ENCODE data around the gene MDP1. TPM values are rescaled to one million over a fixed set of nuclear protein-coding genes. Genes with fewer than 3 reads are reported as not detected.
"Not testable (repeated sequence)": the region's sequence is repeated elsewhere in the genome, so short reads cannot be mapped to it uniquely, and the experiment has no call there.

The MDP1 gene
- total RNA-seq, 1 donor from 2014 or later, result 13.1 TPM

DNA sequence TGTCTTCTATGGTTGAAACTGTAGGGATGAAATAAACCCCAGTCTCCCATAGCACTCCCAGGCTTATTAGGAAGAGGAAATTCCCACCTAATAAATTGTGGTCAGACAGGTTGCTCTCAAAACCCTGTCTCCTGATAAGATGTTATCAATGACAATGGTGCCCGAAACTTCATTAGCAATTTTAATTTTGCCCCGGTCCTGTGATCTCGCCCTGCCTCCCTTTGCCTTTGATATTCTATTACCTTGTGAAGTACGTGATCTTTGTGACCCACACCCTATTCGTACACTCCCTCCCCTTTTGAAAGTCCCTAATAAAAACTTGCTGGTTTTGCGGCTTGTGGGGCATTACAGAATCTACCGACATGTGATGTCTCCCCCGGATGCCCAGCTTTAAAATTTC is 13.3 kb downstream of the MDP1 start:
- not testable (repeated sequence) for DNase-seq (ENCODE audit: low read depth, low spot score)

DNA sequence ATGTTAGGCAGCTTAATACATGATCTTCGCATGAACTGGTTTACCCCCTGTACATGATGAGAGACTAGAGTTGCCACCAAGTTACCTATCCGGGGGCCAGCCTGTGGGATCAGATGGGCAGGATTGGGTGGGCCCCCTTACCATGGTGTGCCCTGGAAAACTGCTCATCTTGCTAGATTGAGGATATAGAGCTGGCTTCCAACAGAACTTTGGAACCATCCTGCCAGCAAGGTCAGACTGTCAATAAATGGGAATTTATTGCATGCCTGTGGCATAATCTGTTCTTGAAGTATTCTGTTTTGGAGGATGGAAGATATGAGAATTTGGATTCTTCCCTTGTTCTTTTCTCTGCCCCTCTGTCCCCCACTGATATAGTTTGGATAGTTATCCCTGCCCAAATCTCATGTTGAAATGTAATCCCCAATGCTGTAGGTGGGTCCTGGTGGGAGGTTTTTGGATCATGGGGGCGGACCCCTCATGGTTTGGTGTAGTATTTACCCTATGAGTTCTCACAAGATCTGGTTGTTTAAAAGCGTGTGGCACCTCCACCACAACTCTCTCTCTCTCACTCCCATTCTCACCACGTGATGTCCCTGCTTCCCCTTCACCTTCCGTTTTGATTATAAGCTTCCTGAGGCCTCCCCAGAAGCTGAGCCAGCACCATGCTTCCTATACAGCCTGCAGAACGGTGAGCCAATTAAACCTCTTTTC is 16.9 kb downstream of the MDP1 start:
- no peak for DNase-seq (ENCODE audit: low read depth, low spot score)

DNA sequence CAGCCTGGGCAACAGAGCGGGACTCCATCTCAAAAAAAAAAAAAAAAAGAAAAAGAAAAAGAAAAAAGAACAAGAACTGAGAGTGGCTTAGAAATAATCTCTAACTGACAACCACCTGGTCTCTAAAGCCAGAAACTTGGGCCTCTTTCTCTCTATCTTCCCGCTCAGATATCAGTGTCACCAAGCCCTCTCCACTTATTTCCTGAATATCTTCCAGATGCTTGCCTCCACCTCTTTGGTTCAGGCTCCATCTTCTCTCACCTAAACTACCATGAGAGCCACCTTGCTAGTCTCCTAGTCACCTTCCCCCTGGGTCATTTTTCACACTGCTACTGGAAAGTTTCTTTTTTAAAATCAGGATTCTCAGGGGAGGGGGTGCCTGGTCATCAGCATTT is 18.8 kb downstream of the MDP1 start:
- no peak for DNase-seq (ENCODE audit: low read depth, low spot score)

DNA sequence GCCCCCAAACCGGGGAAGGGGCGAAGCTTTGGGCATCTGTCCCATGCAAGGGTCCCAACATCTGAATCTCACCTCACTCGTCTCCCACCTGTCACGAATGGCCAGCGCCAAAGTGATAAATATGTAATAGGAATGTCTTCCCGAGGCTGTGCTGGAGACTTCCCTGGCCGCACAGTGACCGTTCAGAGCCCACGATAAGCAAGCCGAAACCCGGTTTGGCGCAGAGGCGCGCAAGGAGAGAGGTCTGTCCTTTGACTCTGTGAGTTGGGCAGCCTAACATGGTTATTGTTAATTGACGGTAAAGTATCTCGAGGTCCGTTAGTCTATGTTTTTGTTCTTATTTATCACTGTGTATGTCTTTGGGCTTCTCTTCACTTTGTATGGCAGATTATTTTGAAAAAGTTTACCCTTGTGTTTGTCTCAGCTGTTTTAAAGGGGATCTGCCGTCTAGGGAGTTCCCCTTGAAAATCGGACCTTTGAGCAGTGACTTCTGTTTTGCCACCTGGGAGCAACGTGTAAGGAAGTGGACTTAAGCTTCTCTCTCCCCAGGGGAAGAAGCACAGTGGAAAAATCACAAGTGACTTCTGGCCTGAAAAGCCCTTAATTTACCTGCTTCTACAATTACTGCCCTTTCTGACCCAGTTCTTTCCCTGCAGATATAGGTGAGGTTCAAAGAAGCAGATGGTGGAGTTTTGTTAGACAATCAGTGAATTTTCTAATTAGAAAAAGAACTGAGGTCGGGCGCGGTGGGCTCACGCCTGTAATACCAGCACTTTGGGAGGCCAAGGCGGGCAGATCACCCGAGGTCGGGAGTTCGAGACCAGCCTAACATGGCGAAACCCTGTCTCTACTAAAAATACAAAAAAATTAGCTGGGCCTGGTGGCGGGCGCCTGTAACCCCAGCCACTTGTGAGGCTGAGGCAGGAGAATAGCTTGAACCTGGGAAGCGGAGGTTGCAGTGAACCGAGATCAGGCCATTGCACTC is 19.5 kb downstream of the MDP1 start:
- DNase-seq (ENCODE audit: low read depth, low spot score), result no peak

DNA sequence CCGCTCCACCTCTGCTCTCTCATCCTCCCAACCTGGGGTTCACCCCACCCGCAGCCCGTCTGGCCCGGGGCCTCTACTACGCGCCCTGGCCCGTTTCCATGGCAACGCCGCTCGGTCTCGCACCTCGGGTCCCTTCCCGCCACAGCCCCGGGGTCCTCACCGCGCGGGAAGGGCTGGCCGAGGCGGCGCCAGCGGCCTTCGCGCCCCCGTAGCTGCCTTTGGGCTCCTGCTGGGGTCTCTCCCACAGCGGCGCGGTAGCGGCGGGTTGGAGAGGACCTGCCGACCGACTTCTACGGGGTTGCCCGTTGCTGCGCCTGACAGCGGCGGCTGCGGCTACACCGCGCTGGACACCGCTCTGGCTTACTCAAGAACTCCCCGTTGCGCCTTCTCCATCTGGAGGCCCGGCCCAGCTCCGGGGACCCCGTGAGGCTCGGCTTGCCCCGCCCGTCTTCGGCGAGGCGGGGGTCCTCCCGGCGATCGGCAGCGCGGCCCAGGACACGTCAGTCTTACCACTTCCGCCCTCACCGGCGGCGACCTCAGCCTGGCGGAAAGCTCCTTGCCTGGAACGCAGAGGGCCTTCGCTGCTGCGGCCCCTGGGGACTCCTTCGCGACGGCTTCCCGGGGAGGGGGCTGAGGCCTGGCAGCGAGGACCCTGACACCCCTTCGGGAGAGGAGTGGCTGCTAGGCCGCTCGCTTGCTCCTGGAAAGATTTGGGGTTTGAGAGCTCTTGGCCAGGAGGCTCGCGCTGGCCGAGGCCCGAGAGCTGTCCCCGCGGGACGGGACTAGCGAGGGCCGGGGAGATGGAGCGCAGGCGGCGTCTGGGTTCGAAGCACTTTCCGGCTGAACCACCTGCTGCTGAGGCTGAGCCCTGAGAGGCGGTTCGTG is 20.4 kb downstream of the MDP1 start, which contains the start of gene TM9SF1:
Gene TM9SF1 (minus strand): TSS at position 256 of the 885 bp plus-strand sequence. CDS start 422 bp downstream, outside the sequence.
- peak; percentile 66 for DNase-seq (ENCODE audit: low read depth, low spot score)

DNA sequence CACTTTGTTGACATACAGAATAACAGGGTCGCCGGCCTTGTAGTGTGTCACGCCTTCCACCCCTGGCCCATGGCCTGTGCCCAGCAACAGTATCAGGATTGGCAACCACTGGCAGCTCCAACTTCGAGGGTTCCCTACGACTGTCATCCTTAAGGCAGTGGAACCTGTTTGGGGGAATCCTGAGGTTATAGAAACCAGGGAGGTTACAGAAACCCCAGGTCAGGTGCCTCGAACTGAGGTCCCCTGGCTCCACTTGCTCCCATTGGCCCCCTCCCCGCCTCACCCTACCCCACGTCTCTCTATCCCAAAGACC is 21.0 kb downstream of the MDP1 start:
- no peak for DNase-seq (ENCODE audit: low read depth, low spot score)

DNA sequence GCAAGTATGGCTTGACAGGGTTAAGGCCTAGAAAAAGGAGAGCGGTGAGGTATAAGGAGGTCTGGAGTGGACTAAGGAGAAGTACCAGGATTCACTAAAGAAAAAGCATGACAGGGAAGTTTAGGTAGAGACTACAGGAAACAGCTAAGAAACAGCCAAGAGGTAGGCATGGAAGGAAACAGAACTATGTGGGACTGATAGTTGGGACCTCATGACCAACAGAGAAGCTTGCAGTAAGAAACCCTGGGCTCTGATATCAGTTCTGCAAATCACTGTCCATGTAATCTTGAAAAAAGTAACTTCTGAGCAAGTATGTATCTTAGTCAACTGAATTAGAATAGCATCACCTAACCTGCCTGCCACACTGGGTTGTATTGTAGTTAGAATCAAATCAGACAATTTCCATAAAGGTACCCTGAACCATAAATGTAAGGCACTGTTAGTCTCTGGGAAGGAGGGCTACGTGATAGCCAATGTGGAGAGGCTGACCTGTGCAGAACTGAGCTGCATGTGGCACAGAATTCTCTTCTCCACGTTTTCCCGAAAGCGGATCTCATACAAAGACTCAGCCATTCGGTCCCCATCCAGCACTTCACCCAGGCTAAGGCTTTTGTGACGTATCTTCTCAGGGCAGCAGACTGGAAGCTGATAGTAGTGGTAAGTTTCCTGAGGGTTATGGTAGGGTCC is 21.5 kb downstream of the MDP1 start:
- DNase-seq (ENCODE audit: low read depth, low spot score), result no peak

DNA sequence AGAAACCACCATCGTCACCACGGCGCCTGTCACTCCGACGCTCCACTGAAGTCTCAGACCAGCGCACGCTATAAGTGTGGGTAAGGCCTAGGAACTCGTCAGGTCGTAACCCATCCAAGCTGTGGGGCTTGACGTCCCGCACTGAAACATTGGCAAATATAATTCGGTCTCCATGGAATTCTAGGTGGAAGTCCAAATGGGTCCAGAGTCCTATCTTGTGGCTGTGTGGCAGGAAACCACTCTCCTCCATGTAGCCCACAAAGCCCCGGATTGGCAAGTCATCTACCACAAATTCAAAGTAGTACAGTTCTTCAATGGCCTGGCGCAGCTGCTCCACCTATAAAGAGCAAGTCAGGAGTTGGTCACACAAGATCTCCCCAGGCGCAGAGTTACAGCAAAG is 22.9 kb downstream of the MDP1 start:
- DNase-seq (ENCODE audit: low read depth, low spot score), result no peak

DNA sequence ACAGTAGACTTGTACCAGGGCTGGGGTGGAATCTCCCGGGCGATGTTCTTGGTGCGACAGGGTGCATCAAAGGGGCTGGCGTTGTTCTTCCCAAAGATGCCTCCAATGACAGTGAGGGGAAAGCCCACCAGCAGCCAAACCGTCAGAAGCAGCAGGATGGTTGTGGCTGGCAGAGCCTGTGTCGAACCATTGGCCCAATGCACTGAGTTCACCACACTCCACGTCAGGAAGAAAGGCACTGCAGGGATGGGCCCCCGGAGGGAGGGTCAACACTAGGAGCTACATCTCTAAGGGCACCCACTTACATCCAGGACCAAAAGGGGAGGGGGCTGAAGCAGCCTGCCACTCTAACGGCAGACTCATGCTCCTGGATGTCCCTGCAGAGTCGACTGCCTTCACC is 25.4 kb downstream of the MDP1 start:
- DNase-seq (ENCODE audit: low read depth, low spot score), result no peak

DNA sequence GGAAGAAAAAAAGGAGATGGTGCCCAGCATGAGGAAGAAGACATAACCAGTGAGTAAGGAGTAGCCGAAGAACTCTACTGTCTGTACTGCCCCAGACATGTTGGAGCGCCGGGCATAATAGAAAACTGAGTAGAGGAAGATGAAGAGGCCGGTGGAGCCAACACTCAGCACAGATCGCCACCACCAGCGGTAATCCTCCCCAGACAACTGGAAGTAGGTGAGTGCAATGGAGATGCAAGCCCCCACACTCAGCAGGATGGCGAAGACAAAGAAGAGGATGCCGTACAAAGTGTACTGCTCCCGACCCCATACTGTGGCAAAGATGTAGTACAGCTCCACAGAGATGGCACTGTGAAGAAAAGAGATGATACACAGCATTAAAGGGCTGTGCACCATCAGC is 26.4 kb downstream of the MDP1 start:
- no peak for DNase-seq (ENCODE audit: low read depth, low spot score)

DNA sequence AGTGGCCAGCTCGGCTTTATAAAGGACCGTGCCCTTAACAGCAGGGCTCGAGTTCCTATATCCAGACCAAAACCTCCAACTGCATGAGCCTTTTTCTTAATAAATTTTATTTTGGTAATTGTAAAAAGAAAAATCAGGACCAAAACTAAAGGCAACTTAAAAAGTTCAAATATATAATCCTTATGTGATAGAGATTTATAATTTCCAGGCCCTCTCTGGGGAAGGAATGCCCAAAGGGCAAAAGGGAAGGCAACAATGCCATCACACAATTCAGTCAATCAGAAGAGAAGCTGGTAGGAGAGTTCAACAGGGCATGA is 26.8 kb downstream of the MDP1 start:
- DNase-seq (ENCODE audit: low read depth, low spot score), result no peak

DNA sequence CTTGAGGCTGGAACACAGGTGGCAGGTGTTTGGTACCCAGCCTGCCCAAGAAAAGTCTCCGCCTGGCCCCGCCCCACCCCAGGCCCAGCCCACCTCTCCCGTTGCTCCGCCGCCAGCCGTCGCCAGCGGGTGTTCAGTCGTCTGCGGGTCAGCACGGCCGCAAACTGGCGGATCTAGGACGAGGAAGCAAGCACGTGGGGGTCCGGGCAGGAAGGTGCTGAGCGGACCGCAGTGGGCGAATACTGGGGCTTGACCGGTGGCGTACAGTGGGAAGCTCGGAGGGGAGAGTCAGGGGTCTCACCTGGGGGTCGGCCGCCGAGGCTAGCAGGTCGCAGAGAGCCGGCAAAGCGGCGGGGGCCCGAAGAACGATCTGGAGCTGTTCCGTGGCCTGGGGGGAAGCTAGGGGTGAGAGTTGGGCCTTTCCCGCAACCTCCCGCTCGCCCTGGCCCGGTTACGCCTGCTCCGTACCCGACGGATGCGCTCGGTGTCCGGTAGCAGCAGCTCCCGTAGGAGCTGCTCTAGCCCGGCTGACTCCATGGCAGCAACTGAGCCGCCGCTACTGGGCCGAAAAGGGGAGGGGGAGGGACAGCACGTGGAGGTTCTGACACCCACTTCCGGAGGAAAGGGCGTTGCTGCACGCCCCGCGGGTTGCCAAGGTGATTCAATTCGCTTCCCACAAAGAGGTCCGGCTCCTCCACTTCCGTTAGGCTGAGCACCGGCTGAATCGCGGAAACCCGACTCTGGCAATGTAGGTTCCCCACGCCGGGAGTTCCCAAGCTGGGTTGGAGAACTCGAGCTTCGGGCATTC is 27.4 kb downstream of the MDP1 start, which contains the start of gene IPO4:
Gene IPO4 (minus strand): TSS at position 566 of the 808 bp plus-strand sequence. CDS start 29 bp downstream, at position 537.
- DNase-seq (ENCODE audit: low read depth, low spot score), result peak; percentile 93

DNA sequence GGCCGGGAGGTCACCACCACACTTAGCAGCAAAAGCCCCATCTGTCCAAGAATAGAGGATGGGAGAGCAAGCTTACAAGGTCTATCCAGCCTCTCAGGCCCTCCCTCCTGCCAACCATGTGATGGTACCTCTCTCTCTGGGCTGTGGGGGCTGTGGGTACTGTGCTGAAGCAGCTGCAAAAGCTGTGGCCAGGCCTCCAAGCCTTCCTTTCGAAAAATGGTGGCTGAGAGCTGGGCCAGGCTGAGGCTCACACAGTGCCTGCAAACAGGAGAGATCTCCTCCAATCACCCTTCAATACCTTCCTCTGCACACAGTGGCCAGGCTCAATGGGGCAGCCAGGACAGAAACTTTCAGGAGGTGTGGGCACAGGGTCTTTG is 28.3 kb downstream of the MDP1 start:
- DNase-seq (ENCODE audit: low read depth, low spot score), result no peak

DNA sequence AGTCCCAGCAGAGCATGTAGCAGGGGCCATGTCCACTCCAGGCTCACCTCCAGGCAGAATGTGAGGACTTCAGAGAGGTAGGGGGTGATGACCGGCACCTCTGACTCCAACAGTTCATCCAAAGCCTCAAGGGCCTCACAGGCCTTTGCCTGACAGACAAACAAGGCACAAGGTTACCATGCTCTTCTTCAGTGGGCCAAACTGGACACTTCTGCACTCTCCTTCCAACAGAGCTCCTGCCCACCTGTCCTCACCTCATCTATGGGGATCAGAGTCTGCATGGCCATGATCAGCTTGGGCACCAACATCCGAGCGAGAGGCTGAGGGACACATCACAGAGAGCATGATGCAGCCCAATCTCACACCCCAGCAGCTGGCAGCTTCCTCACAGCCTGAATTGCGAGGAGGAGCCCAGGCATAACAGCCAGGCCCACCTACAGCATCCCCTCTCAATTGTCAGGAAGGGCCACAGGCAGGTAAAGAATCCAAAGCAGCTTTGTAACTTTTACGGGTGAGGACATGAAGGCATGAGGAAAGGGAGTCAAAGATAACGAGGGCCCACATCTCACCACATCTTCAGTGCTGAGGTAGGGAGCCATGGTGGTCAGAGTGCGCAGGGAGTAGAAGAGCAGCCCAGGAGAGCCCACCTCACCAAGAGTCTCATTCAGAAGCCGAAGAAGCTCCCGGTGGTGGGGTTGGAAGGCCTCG is 28.9 kb downstream of the MDP1 start:
- DNase-seq (ENCODE audit: low read depth, low spot score), result no peak

DNA sequence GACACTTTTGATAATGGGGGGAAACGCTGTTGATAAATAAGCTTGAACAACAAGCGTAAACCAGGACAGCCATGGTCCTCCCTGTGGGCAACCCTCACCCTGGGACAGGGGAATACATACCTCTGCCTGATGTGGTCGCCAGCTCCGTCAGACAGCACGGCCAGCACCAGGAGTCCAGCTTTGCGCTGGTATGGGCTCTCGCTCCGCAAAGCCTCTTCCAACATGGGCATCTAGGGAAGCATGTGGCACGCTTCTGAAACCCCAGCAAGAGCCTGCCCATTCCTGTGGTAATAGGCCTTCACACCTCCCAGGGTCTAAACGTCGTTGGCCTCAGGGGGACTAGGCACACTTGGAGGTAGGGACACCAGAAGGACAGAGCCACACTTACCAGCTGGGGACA is 30.1 kb downstream of the MDP1 start:
- no peak for DNase-seq (ENCODE audit: low read depth, low spot score)

DNA sequence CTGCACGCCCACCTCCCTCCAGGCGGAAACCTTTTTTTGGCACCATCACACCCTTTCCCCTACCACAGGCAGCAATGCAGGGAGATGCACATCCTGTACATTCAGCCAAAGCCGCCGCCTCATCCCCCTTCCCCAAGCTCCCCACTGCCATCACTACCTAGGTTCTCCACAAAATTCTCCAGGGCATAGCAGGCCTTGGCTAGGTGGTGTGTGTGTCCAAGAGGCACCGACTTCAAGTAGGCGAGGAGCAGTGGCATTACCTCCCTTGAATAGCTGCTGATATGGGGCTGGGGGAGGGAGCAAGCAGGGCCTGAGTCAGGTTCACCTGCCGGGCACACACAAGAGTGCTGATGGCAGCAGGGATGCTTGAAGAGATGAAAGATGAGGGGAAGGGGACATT is 30.8 kb downstream of the MDP1 start:
- DNase-seq (ENCODE audit: low read depth, low spot score), result no peak

DNA sequence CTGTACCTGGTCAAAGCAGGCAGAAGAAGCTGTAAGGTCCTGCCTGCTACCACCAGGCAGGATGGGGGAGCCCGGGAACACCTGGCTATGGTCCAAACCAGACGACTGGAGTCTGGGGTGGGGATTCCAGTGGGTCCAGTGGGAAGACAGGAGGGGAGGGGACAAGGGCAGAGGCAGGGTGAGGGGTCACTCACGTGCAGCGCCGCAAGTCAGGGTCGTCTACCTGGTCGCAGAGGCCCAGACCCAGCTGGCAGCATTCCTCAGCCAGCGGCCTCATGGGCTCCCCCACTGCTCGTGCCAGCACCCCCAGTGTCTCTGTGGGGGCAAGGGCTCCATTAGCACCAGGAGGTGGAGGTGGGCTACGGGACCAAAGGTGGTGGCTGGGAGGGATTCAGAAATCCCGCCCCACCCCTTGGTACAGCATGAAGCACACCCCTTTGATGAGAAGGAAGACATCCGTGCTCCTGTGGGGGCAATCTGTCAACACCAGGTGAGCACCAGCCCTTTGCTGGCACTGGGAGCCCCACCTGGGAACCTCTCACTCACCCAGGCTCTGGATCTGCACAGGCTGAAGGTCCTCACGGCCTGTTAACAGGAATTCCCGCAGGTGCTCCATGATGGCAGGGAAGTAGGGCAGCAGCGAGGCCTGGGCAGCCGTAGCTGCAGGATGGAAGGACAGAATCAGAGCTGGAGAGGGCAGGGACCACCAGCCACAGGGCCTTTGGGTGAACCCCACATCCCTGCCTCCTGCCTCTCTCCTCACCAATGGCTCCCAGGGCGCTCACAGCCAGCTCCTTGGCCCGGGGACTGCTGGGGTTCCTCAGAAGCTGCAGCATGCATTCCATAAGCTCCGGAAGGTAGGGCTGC is 31.5 kb downstream of the MDP1 start:
- DNase-seq (ENCODE audit: low read depth, low spot score), result no peak

DNA sequence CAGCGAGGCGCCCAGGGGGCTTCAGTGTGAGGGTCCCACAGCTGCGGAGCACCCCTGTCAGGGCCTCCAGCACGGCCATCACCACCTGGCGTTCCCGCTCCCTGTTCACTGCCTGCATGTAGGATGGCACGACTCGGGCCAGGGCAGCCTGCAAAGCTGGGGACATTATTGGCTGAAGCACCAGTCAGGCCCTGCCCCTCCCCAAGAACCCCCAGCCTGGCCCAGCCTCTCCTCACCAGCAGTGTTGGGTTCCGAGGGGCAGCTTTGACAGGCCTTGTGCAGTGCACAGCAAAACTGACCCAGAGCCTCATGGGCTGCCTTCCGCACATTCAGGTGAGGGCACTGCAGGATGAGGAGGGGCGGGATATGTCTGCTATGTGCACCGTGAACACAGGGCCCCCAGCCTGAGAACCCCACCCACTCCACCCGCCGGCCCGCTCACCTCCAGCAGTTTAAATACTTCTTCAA is 32.8 kb downstream of the MDP1 start:
- DNase-seq (ENCODE audit: low read depth, low spot score), result no peak
